B cell (primary cell): ENCODE measurements around the gene CBX1. TPM values are rescaled to one million over a fixed set of nuclear protein-coding genes. Genes with fewer than 3 reads are reported as not detected.

ENCODE experiments used
- ATAC-seq: fragments of 200-7000 bp; cut with Tn5 transposase; one replicate; pipeline ENCODE4 v1.10.0; 2021; ENCODE audit warnings: low read depth, mild to moderate bottlenecking, moderate number of reproducible peaks, moderate library complexity
- CTCF ChIA-PET: fragments of 350-600 bp; sonication (Branson Sonifier 250); formaldehyde crosslinking; loops from one replicate; lab custom pipeline; 2021; ENCODE audit warnings: antibody characterized with exemption, inconsistent platforms; lab: Charles Lee
- POLR2A ChIA-PET: fragments of 350-600 bp; sonication (Branson Sonifier 250); formaldehyde crosslinking; loops from one replicate; lab custom pipeline; 2021; ENCODE audit warnings: antibody characterized with exemption; lab: Charles Lee
- DNase-seq: peaks from one replicate; pipeline ENCODE4 v3.0.0; 2013
- H2AFZ ChIP-seq: 2 replicates; pipeline ENCODE4 v1.6.1; 2012; ENCODE audit warnings: mild to moderate bottlenecking, low read depth, low read length; ENCODE audit not compliant: insufficient read depth, poor library complexity, severe bottlenecking
- H3K27ac ChIP-seq, 2 donors: 1 replicate in 1 of 2; 2 replicates in 1 of 2; pipeline ENCODE4 v1.5.1; 2012 to 2013; ENCODE audit warnings: low read length in 2 of 2, mild to moderate bottlenecking in 2 of 2, moderate library complexity in 1 of 2
- H3K27me3 ChIP-seq, 4 experiments: fragments of 200-600 bp in 1 of 4; sonication (generic) in 1 of 4; replicated peaks in 1 of 4; 1 replicate in 2 of 4; 2 replicates in 2 of 4; pipeline versions ENCODE4 v1.6.1 to v1.7.0; 2013 to 2016; ENCODE audit warnings: low read length in 3 of 4, mild to moderate bottlenecking in 2 of 4, mixed read lengths in 1 of 4, moderate library complexity in 1 of 4; ENCODE audit not compliant: insufficient read depth in 4 of 4, control insufficient read depth in 3 of 4; ENCODE audit errors: control extremely low read depth in 1 of 4
- H3K36me3 ChIP-seq, 2 experiments: replicated peaks in 1 of 2; 1 replicate in 1 of 2; 2 replicates in 1 of 2; pipeline versions ENCODE4 v1.6.1 to v1.7.1; 2013; ENCODE audit warnings: low read length in 1 of 2; ENCODE audit not compliant: insufficient read depth in 2 of 2, control insufficient read depth in 1 of 2; ENCODE audit errors: control extremely low read depth in 1 of 2, extremely low read depth in 1 of 2
- H3K4me1 ChIP-seq, 2 donors: fragments of 200-600 bp in 1 of 2; sonication (generic) in 1 of 2; 1 replicate in 1 of 2; 2 replicates in 1 of 2; pipeline versions ENCODE4 v1.5.1 to v1.6.1; 2013 to 2017; ENCODE audit warnings: low read length in 2 of 2; ENCODE audit not compliant: control insufficient read depth in 2 of 2, insufficient read depth in 2 of 2
- H3K4me2 ChIP-seq: replicated peaks from 2 replicates; pipeline ENCODE3; 2012; ENCODE audit warnings: mild to moderate bottlenecking, low read depth, low read length; ENCODE audit not compliant: poor library complexity, severe bottlenecking
- H3K4me3 ChIP-seq, 5 experiments: fragments of 200-600 bp in 1 of 5; sonication (generic) in 1 of 5; 1 replicate in 3 of 5; 2 replicates in 2 of 5; pipeline versions ENCODE4 v1.5.1 to v1.7.0; 2011 to 2016; ENCODE audit warnings: low read length in 4 of 5, mild to moderate bottlenecking in 4 of 5, low read depth in 2 of 5, control low read depth in 1 of 5, moderate library complexity in 1 of 5; ENCODE audit not compliant: insufficient read depth in 1 of 5; ENCODE audit errors: control extremely low read depth in 1 of 5, extremely low read depth in 1 of 5
- H3K79me2 ChIP-seq: fragments of 200-600 bp; sonication (generic); one replicate; pipeline ENCODE4 v1.6.0; 2016; ENCODE audit warnings: low read length; ENCODE audit not compliant: control insufficient read depth, insufficient read depth
- H3K9ac ChIP-seq: fragments of 200-600 bp; sonication (generic); 2 replicates; pipeline ENCODE4 v1.6.1; 2017; ENCODE audit warnings: mild to moderate bottlenecking, low read length, moderate library complexity
- H3K9me3 ChIP-seq, 3 donors: one replicate each; pipeline versions ENCODE4 v1.6.1 to v1.7.1; 2013; ENCODE audit warnings: low read length in 2 of 3; ENCODE audit not compliant: control insufficient read depth in 2 of 3, insufficient read depth in 1 of 3; ENCODE audit errors: control extremely low read depth in 1 of 3
- H4K20me1 ChIP-seq: 2 replicates; pipeline ENCODE4 v1.6.0; 2012; ENCODE audit warnings: mild to moderate bottlenecking, low read length; ENCODE audit not compliant: insufficient read depth, control insufficient read depth, poor library complexity, severe bottlenecking
- H3K27ac Mint-ChIP-seq: one replicate; pipeline ENCODE4 v1.8.0; 2021; ENCODE audit warnings: mixed read lengths
- H3K27me3 Mint-ChIP-seq: one replicate; pipeline ENCODE4 v1.8.0; 2021; ENCODE audit warnings: mixed read lengths
- H3K4me1 Mint-ChIP-seq: one replicate; pipeline ENCODE4 v1.8.0; 2021; ENCODE audit warnings: mixed read lengths
- H3K4me3 Mint-ChIP-seq: one replicate; pipeline ENCODE4 v1.8.0; 2021; ENCODE audit warnings: mixed read lengths
- H3K9me3 Mint-ChIP-seq: one replicate; pipeline ENCODE4 v1.8.0; 2022; ENCODE audit warnings: mixed read lengths; ENCODE audit not compliant: insufficient read depth
- CTCF ChIP-seq: fragments of 200-600 bp; IDR thresholded peaks from one replicate; pipeline ENCODE4 v1.8.0; 2022; ENCODE audit warnings: antibody characterized with exemption, mild to moderate bottlenecking
- EZH2 ChIP-seq: IDR thresholded peaks from 2 replicates; pipeline ENCODE4 v1.6.1; 2012; ENCODE audit warnings: borderline replicate concordance, low read depth, mild to moderate bottlenecking, moderate library complexity, low read length; ENCODE audit not compliant: insufficient read depth, poor library complexity, severe bottlenecking
- WGBS: methylation state at CpG from one replicate; pipeline ENCODE4 v1.1.5; 2013; ENCODE audit warnings: missing lambda C conversion rate; ENCODE audit not compliant: insufficient coverage; 5-methylcytosine and 5-hydroxymethylcytosine counted together
- intact Hi-C: fragments of 100-400 bp; cut with micrococcal nuclease; formaldehyde crosslinking; loops from one replicate; pipeline ENCODE4 v1.10.0; 2022
- polyA plus RNA-seq: library from polyadenylated mRNA; depleted of rRNA; stranded (reverse); fragments of >200 nt; gene quantifications from 2 replicates; pipeline ENCODE4 v1.2.3, GENCODE V29; 2012
- total RNA-seq, 2 donors: library from RNA; stranded (reverse); fragments of 120-200 nt in 1 of 2; gene quantifications; 1 replicate in 1 of 2; 2 replicates in 1 of 2; pipeline versions ENCODE4 v1.2.3 to v1.2.4, GENCODE V29; 2013 to 2022

CBX1 gene
- total and polyA plus RNA-seq, 2 donors (not counting 1 experiment from before 2014, with no cell fraction given) = 9.4 to 33.1 TPM

- peak overlapping the region; percentile 24 for H3K27ac Mint-ChIP-seq
- H3K4me3 Mint-ChIP-seq = peak overlapping the region; percentile 29
- intact Hi-C loops = loop anchor here (10.0 kb wide), 2 partner anchors 802 to 1092 kb away; partner anchors contain the start of gene UBE2Z
- Histone ChIP-seq H3K4me3 (no peak overlapping the region), H3K36me3 (no peaks in the 10 kb centered on the region), H2AFZ (peak overlapping the region; percentile 46), H3K9ac (no peak overlapping the region), H3K27me3 (no peaks in the 10 kb centered on the region), H3K27ac (no peak overlapping the region), H4K20me1 (peaks cover 5% of the 10 kb centered on the region), H3K9me3 (peaks cover 0 to 4% (median 4%) of the 10 kb centered on the region in 3 donors), H3K4me1 (peaks cover 21 to 38% of the 10 kb centered on the region in 2 donors), H3K79me2 (peaks cover 36% of the 10 kb centered on the region), H3K4me2 (peak overlapping the region; percentile 30)
- H3K4me1 Mint-ChIP-seq = peaks cover 45% of the 10 kb centered on the region
- TF ChIP-seq EZH2 (no peak), CTCF (no peak)
- 13% methylated on average over 8 of the region's 14 CpGs for WGBS
- no peaks in the 10 kb centered on the region for H3K9me3 Mint-ChIP-seq
- peak; percentile 54 for DNase-seq
- ChIA-PET POLR2A (no interaction called here), CTCF (interaction anchor here (0.6 to 2.6 kb wide), 7 partner anchors 8 to 78 kb away, joined by 3 to 6 read pairs (median 3); no protein-coding TSS in a partner anchor)
- H3K27me3 Mint-ChIP-seq = no peaks in the 10 kb centered on the region
- no peak for ATAC-seq
Measured at GRCh38 chr17:48102798-48103715, 1.8 kb upstream of the CBX1 start.
